ENCODE results near the gene EXOG.

DNA sequence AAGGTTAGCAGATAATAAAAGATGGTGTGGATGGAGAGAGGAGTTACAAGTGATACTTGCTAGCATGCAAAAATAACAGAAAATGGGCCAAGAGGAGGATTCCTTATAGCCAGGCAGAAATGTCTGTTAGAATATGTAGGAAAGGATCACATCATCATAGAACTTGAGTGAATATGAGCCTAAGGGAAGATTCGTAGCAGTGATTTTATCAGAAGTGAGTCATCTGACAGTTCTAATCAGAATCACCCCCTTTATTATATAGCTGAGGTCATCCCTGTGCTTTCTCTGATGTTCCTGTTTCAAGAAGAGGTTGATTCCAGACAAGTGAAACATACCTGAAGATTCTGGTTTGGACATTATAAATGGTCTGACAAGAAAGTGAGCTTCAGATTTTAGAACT lies 22.9 kb downstream of the EXOG start:
- TF ChIP-seq, protein P1, sequence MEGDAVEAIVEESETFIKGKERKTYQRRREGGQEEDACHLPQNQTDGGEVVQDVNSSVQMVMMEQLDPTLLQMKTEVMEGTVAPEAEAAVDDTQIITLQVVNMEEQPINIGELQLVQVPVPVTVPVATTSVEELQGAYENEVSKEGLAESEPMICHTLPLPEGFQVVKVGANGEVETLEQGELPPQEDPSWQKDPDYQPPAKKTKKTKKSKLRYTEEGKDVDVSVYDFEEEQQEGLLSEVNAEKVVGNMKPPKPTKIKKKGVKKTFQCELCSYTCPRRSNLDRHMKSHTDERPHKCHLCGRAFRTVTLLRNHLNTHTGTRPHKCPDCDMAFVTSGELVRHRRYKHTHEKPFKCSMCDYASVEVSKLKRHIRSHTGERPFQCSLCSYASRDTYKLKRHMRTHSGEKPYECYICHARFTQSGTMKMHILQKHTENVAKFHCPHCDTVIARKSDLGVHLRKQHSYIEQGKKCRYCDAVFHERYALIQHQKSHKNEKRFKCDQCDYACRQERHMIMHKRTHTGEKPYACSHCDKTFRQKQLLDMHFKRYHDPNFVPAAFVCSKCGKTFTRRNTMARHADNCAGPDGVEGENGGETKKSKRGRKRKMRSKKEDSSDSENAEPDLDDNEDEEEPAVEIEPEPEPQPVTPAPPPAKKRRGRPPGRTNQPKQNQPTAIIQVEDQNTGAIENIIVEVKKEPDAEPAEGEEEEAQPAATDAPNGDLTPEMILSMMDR (IDR thresholded peaks at IDR 0.05; ENCODE audit: low read length): no peak
- TF ChIP-seq EZH2 (optimal IDR thresholded peaks at IDR 0.05; ENCODE audit: low read depth, low read length): no peak
- no peak for TF ChIP-seq EZH2phosphoT487 (IDR thresholded peaks at IDR 0.05; ENCODE audit: low read length)

Measured in MM.1S (cell line).